Nephron progenitor cell (in vitro differentiated cells): ENCODE results near the gene TCERG1L.
A peak's percentile ranks its signal among the peaks of the same experiment; 100 is the strongest.

Experiments used
- DNase-seq: peaks from one replicate; pipeline ENCODE4 v3.0.0; 2021
- H3K27ac Mint-ChIP-seq: 2 replicates; pipeline ENCODE4 v1.8.0; 2021; ENCODE audit warnings: mild to moderate bottlenecking, moderate library complexity, mixed read lengths
- H3K27me3 Mint-ChIP-seq: 2 replicates; pipeline ENCODE4 v1.8.0; 2021; ENCODE audit warnings: mild to moderate bottlenecking, low read depth, mixed read lengths; ENCODE audit not compliant: poor library complexity
- H3K36me3 Mint-ChIP-seq: 2 replicates; pipeline ENCODE4 v1.8.0; 2021; ENCODE audit warnings: low read depth, mixed read lengths
- H3K4me1 Mint-ChIP-seq: 2 replicates; pipeline ENCODE4 v1.8.0; 2021; ENCODE audit warnings: mixed read lengths
- H3K4me3 Mint-ChIP-seq: 2 replicates; pipeline ENCODE4 v1.8.0; 2021; ENCODE audit warnings: mild to moderate bottlenecking, moderate library complexity, mixed read lengths
- H3K9me3 Mint-ChIP-seq: 2 replicates; pipeline ENCODE4 v1.8.0; 2021; ENCODE audit warnings: mild to moderate bottlenecking, moderate library complexity, mixed read lengths
- CTCF ChIP-seq: fragments of 200-600 bp; sonication (generic); IDR thresholded peaks from 2 replicates; pipeline ENCODE4 v1.5.0; 2021; ENCODE audit warnings: antibody characterized with exemption

Gene TCERG1L

GRCh38 chr10:131253931-131254858, 57.3 kb downstream of the TCERG1L start:
- TF ChIP-seq CTCF, result no peak
- Mint-ChIP-seq H3K9me3 (no peaks in the 10 kb centered on the region), H3K36me3 (no peaks in the 10 kb centered on the region), H3K4me1 (peaks cover 44% of the 10 kb centered on the region), H3K27ac (no peak overlapping the region), H3K27me3 (peaks cover 6% of the 10 kb centered on the region), H3K4me3 (no peak overlapping the region)
- no peak for DNase-seq

GRCh38 chr10:131252567-131253276, 58.8 kb downstream of the TCERG1L start:
- Mint-ChIP-seq H3K36me3 (no peaks in the 10 kb centered on the region), H3K27me3 (peaks cover 6% of the 10 kb centered on the region), H3K9me3 (no peaks in the 10 kb centered on the region), H3K4me1 (peaks cover 44% of the 10 kb centered on the region), H3K4me3 (peak overlapping the region; percentile 24), H3K27ac (no peak overlapping the region)
- no peak for DNase-seq
- TF ChIP-seq CTCF, result no peak

- Mint-ChIP-seq H3K4me3 (peak overlapping the region; percentile 33), H3K9me3 (no peaks in the 10 kb centered on the region), H3K27ac (no peak overlapping the region), H3K27me3 (peaks cover 6% of the 10 kb centered on the region), H3K36me3 (no peaks in the 10 kb centered on the region), H3K4me1 (peaks cover 44% of the 10 kb centered on the region)
- peak; percentile 65 for DNase-seq
- no peak for TF ChIP-seq CTCF
These were observed 60.4 kb downstream of the TCERG1L start for GRCh38 chr10:131251146-131251541.

- Mint-ChIP-seq H3K36me3 (no peaks in the 10 kb centered on the region), H3K27me3 (peaks cover 8% of the 10 kb centered on the region), H3K4me1 (peaks cover 44% of the 10 kb centered on the region), H3K9me3 (no peaks in the 10 kb centered on the region), H3K4me3 (peak overlapping the region; percentile 23), H3K27ac (no peak overlapping the region)
- peak; percentile 44 for DNase-seq
- TF ChIP-seq CTCF, result no peak
These were observed 60.9 kb downstream of the TCERG1L start for GRCh38 chr10:131250454-131251145.

- H3K4me1 Mint-ChIP-seq, result peaks cover 44% of the 10 kb centered on the region
- TF ChIP-seq CTCF, result no peak
- H3K27me3 Mint-ChIP-seq, result peaks cover 11% of the 10 kb centered on the region
- no peak for DNase-seq
- peak overlapping the region; percentile 84 for H3K27ac Mint-ChIP-seq
- H3K36me3 Mint-ChIP-seq, result no peaks in the 10 kb centered on the region
- peak overlapping the region; percentile 15 for H3K4me3 Mint-ChIP-seq
- no peaks in the 10 kb centered on the region for H3K9me3 Mint-ChIP-seq
These were observed 61.6 kb downstream of the TCERG1L start for GRCh38 chr10:131249955-131250344.
